Psoas muscle (tissue), 8 donors: Measurements from ENCODE around the gene LPAR3. TPM values are rescaled to one million over a fixed set of nuclear protein-coding genes. Genes with fewer than 3 reads are reported as not detected.

Source experiments
- ATAC-seq, 4 donors: fragments of 200-7000 bp; cut with Tn5 transposase; one replicate each; pipeline ENCODE4 v1.9.1; 2020; ENCODE audit warnings: moderate library complexity in 3 of 4, mild to moderate bottlenecking in 2 of 4
- DNase-seq, 2 donors: peaks; one replicate each; pipeline ENCODE4 v3.0.0-alpha.2; 2020
- H3K27ac ChIP-seq: fragments of 200-600 bp; one replicate; pipeline ENCODE4 v1.8.0; 2022
- H3K27me3 ChIP-seq, 3 donors: fragments of 200-600 bp in 1 of 3; one replicate each; pipeline versions ENCODE4 v1.6.1 to v1.8.0; 2013 to 2022; ENCODE audit warnings: low read length in 2 of 3, mild to moderate bottlenecking in 2 of 3, moderate library complexity in 1 of 3; ENCODE audit not compliant: insufficient read depth in 3 of 3
- H3K36me3 ChIP-seq, 2 donors: fragments of 200-600 bp in 1 of 2; one replicate each; pipeline versions ENCODE4 v1.6.1 to v1.8.0; 2013 to 2022; ENCODE audit warnings: low read depth in 1 of 2, mild to moderate bottlenecking in 1 of 2, moderate library complexity in 1 of 2; ENCODE audit not compliant: insufficient read depth in 1 of 2
- H3K4me1 ChIP-seq: fragments of 200-600 bp; one replicate; pipeline ENCODE4 v1.8.0; 2022
- H3K4me3 ChIP-seq: fragments of 200-600 bp; one replicate; pipeline ENCODE4 v1.8.0; 2022; ENCODE audit warnings: mild to moderate bottlenecking
- H3K9me3 ChIP-seq: fragments of 200-600 bp; one replicate; pipeline ENCODE4 v1.8.0; 2022
- WGBS, 3 donors: extraction: QIAGEN DNeasy Blood & Tissue Kit; methylation state at CpG; one replicate each; pipeline versions ENCODE4 v1.1.6 to v1.1.7; 2013; 5-methylcytosine and 5-hydroxymethylcytosine counted together
- intact Hi-C, 2 donors: fragments of 100-400 bp; cut with DNase I; formaldehyde crosslinking; loops; one replicate each; pipeline versions ENCODE4 v1.11.0 to v1.14.2; 2022
- polyA plus RNA-seq, 3 donors: library from polyadenylated mRNA; stranded (reverse); fragments of 200-250 nt; gene quantifications; one replicate each; pipeline ENCODE4 v1.2.3, GENCODE V29; 2013
- total RNA-seq, 4 donors: library from RNA; stranded (reverse); fragmentation: NEBNext Ultra II Directional in 2 of 4; extraction: Animal tissue kit (Norgen Biotek cat#: 25700) in 2 of 4; gene quantifications; one replicate each; pipeline versions ENCODE4 v1.2.1 to v1.2.4, GENCODE V29; 2021 to 2023
- TF ChIP-seq, protein P1 (sequence below): fragments of 200-600 bp; IDR thresholded peaks from one replicate; pipeline ENCODE4 v1.8.0; 2022; ENCODE audit warnings: antibody characterized with exemption
- donor health status: healthy with polysubstance abuse.
- donor health status: DM: no; HTN: no; CAD: no; lungs with moderate emphysema.
- donor health status: Bipolar disorder and iron deficiency.
- donor health status: healthy.
- donor health status: DM: yes; HTN: yes; CAD: no.
- donor health status: DM: no; HTN: no; CAD: no.
- donor health status: DM: no; HTN: no; CAD: no.
- donor health status: DM: yes; HTN: yes; CAD: no.

LPAR3 gene
- total and polyA plus RNA-seq, 7 donors, result 0.01 to 0.20 (median 0.03) TPM; not detected in 4

DNA sequence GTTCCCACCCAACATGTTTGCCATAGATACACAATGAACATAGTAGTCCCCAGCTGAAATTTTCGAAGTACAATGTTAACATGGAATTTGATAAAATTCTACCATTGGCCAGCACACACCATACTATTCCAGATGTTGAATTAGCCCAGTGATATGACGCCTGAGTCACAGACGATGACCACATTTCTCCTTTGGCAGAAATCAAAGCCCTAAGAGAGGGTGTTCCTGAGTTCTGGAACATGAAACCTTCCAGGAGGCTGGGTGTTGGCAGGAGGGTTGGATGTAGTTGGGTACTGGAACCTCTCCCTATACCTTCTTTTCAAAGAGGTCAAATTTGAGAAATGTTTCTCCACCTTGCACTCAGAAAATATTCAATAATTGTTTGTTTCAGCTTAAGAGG is 37.8 kb downstream of the LPAR3 start:
- Histone ChIP-seq H3K27ac (no peak overlapping the region), H3K4me3 (no peak overlapping the region), H3K4me1 (no peaks in the 10 kb centered on the region), H3K9me3 (no peaks in the 10 kb centered on the region), H3K27me3 (no peaks in the 10 kb centered on the region), H3K36me3 (no peaks in the 10 kb centered on the region)
- TF ChIP-seq, protein P1, sequence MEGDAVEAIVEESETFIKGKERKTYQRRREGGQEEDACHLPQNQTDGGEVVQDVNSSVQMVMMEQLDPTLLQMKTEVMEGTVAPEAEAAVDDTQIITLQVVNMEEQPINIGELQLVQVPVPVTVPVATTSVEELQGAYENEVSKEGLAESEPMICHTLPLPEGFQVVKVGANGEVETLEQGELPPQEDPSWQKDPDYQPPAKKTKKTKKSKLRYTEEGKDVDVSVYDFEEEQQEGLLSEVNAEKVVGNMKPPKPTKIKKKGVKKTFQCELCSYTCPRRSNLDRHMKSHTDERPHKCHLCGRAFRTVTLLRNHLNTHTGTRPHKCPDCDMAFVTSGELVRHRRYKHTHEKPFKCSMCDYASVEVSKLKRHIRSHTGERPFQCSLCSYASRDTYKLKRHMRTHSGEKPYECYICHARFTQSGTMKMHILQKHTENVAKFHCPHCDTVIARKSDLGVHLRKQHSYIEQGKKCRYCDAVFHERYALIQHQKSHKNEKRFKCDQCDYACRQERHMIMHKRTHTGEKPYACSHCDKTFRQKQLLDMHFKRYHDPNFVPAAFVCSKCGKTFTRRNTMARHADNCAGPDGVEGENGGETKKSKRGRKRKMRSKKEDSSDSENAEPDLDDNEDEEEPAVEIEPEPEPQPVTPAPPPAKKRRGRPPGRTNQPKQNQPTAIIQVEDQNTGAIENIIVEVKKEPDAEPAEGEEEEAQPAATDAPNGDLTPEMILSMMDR, result no peak
- DNase-seq (no peak), ATAC-seq (no peak)
- WGBS, 3 donors, result 52 to 63% (median 57%) methylated on average over 3 of the region's 3 CpGs
- intact Hi-C loops, result no loop called here

DNA sequence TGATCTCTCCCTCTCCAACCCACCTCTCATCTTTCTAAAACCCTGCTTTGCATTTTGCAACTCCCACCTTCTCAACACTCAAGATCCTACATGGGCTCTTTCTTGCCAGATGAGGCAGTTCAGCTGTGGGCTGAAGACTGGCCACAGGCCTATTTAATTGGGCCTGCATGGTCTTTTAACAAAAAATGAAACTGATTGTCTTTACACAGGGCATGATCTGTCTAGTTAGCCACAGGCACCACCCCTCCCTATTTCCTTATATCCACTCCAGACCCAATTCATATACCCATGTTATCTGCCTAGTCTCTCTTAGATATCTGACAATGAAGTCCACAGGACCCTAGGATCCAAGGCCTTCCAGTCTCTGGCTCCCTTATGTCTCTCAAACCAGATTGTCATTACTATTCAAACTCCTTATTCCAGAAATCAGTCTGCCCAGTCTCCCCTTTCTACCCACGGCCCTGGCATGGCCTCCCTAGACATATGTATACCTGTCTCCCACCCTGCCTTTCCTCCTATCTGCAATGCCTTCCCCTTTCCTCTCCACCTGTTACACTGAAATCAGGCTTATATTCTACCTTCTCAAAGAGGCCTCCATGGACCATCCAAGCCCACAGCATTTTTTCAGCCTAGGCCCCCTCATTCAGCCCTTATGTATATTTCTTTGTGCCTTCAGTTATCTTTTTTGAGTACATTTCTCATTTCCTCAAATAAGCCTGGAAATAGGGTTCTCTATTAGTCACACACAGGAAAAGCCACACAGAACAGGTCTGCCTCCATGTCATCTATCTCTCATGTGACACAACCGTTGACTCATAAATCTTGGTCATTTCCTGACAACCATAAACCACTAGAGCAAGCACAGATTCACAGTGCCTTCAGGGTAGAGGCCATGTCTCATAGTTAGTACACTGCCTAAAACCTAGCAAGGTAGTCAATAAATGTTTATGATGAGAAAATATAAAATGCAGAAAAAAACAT is 39.0 kb downstream of the LPAR3 start:
- Histone ChIP-seq H3K27ac (no peak overlapping the region), H3K36me3 (no peaks in the 10 kb centered on the region), H3K9me3 (no peaks in the 10 kb centered on the region), H3K4me1 (no peaks in the 10 kb centered on the region), H3K27me3 (no peaks in the 10 kb centered on the region), H3K4me3 (no peak overlapping the region)
- WGBS, 3 donors, result 56 to 69% (median 57%) methylated on average over 2 of the region's 2 CpGs
- intact Hi-C loops, result no loop called here
- DNase-seq (no peak), ATAC-seq (no peak)
- TF ChIP-seq, protein P1, result no peak

DNA sequence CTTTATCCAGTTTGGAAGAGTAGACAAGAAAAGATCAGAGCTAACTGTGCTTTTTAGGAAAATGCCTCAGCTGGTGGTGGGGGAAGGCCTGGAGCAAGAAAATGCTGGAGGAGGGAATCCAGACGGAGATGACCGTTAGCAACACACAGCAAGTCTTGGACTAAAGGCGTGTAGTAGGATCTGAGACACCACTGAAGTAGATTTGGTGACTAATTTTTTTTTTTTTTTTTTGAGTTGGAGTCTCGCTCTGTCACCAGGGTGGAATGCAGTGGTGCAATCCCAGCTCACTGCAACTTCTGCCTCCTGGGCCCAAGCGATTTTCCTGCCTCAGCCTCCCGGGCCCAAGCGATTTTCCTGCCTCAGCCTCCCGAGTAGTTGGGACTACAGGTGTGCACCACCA is 41.2 kb downstream of the LPAR3 start:
- Histone ChIP-seq H3K9me3 (no peaks in the 10 kb centered on the region), H3K4me3 (no peak overlapping the region), H3K4me1 (no peaks in the 10 kb centered on the region), H3K27me3 (no peaks in the 10 kb centered on the region), H3K36me3 (no peaks in the 10 kb centered on the region), H3K27ac (no peak overlapping the region)
- ATAC-seq, result no peak
- no peak for DNase-seq
- TF ChIP-seq, protein P1, result no peak
- intact Hi-C loops, result no loop called here
- 74 to 80% (median 75%) methylated on average over 8 of the region's 8 CpGs for WGBS, 3 donors

DNA sequence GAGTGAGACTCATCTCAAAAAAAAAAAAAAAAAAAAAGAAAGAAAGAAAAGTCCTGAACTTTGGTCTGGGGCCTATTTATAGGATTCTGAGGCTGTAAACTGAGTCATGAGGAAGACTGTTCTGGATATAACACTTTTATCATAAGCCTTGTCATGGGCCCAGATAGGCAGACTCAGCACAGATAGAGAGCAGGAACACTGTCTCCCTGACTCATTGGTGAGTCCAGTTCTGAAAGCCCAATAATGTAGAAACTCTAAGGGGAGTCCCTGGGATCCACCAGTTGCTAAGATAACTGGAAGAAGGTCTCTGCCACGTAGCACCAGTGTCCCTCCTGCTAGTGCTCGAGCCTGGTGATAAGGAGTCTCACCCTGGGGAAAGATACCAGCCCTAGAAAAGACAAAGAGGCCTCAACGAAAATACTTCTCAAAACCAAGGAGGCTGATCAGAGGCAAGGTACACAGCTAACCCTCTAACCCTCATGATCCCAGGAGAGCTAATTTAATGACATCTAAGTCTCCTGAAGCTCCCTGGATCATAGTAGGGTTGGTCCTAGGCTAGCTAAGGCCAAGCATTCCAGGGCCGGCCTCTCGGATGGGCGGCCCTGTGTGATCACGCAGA is 43.5 kb downstream of the LPAR3 start:
- intact Hi-C loops, result no loop called here
- TF ChIP-seq, protein P1, result no peak
- no peaks in the 10 kb centered on the region for H3K36me3 ChIP-seq
- no peaks in the 10 kb centered on the region for H3K27me3 ChIP-seq
- DNase-seq (no peak), ATAC-seq (no peak)
- H3K27ac ChIP-seq, result no peak overlapping the region
- H3K4me3 ChIP-seq, result no peak overlapping the region
- no peaks in the 10 kb centered on the region for H3K4me1 ChIP-seq
- H3K9me3 ChIP-seq, result no peaks in the 10 kb centered on the region
- WGBS, 3 donors, result 70 to 86% (median 75%) methylated on average over 7 of the region's 7 CpGs
